NB4 (cell line): Measurements from ENCODE around the gene AP2B1.

Source experiments
- CTCF ChIP-seq: IDR thresholded peaks from one replicate; pipeline ENCODE4 v1.5.1; 2012; ENCODE audit warnings: low read depth, low read length
- MAX ChIP-seq: IDR thresholded peaks from 2 replicates; pipeline ENCODE4 v1.6.1; 2011; ENCODE audit warnings: low read depth, low read length
- MYC ChIP-seq: IDR thresholded peaks from 2 replicates; pipeline ENCODE4 v1.6.1; 2011; ENCODE audit warnings: low read depth, low read length
- POLR2A ChIP-seq: IDR thresholded peaks from 2 replicates; pipeline ENCODE4 v1.6.1; 2011; ENCODE audit warnings: mild to moderate bottlenecking; ENCODE audit not compliant: insufficient read length; ENCODE audit errors: extremely low read depth

- TF ChIP-seq CTCF (no peak), POLR2A (no peak), MAX (no peak), MYC (no peak)
Observed at GRCh38 chr17:35614810-35615209, 27.7 kb downstream of the AP2B1 start.
